ENCODE results near the gene NUTM1.

Gene NUTM1, protein sequence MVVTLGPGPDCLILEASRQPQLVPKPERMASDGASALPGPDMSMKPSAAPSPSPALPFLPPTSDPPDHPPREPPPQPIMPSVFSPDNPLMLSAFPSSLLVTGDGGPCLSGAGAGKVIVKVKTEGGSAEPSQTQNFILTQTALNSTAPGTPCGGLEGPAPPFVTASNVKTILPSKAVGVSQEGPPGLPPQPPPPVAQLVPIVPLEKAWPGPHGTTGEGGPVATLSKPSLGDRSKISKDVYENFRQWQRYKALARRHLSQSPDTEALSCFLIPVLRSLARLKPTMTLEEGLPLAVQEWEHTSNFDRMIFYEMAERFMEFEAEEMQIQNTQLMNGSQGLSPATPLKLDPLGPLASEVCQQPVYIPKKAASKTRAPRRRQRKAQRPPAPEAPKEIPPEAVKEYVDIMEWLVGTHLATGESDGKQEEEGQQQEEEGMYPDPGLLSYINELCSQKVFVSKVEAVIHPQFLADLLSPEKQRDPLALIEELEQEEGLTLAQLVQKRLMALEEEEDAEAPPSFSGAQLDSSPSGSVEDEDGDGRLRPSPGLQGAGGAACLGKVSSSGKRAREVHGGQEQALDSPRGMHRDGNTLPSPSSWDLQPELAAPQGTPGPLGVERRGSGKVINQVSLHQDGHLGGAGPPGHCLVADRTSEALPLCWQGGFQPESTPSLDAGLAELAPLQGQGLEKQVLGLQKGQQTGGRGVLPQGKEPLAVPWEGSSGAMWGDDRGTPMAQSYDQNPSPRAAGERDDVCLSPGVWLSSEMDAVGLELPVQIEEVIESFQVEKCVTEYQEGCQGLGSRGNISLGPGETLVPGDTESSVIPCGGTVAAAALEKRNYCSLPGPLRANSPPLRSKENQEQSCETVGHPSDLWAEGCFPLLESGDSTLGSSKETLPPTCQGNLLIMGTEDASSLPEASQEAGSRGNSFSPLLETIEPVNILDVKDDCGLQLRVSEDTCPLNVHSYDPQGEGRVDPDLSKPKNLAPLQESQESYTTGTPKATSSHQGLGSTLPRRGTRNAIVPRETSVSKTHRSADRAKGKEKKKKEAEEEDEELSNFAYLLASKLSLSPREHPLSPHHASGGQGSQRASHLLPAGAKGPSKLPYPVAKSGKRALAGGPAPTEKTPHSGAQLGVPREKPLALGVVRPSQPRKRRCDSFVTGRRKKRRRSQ
- 0 to 0.13 reads per million in 2 donors for total RNA-seq

DNA sequence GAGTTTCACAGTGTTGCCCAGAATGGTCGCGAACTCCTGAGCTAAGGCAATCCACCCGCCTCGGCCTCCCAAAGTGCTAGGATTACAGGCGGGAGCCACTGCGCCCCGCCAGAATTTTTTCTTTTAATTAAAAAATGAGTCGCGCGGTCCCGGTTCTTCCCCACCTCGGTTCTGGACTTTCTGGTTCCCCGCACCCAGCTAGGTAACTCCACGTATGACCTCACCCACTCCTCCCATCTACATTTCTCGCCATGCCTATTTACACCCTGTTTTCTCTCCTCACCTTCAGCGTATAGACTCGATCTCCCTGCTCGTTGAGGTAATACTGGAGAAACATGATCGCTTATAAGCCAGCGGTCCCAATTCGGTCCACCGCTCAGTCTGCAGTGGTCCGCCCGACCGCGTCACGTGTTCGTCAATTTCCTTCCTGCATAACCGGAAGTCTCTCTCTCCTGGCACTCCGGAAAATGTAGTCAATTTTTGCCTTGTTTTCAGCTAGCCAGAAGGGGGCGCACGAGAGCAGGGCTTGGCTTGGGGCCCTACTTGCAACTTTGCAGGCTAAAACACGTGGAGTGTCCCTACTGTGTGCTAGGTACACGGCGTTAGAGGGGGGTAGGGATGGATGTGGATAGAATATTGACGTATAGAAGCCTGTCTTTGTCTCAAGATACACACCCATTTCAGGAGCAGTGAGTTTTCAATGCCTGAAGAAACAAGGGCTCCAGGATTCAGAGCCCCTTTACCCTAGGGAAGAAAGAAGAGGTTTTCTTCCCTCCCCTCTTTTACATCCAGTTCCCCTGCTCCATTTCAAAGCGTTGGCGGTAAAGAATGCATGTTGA, at the start of gene NUTM1, which contains the start of gene NOP10:
Gene NUTM1 (plus strand): TSS at position 579 of the 839 bp plus-strand sequence. CDS start 382 bp downstream, outside the sequence.
Gene NOP10 (minus strand): TSS at position 400 of the 839 bp plus-strand sequence. CDS start 63 bp downstream, at position 337.
- DNase-seq = peak; percentile 87 to 94 (median 92)

DNA sequence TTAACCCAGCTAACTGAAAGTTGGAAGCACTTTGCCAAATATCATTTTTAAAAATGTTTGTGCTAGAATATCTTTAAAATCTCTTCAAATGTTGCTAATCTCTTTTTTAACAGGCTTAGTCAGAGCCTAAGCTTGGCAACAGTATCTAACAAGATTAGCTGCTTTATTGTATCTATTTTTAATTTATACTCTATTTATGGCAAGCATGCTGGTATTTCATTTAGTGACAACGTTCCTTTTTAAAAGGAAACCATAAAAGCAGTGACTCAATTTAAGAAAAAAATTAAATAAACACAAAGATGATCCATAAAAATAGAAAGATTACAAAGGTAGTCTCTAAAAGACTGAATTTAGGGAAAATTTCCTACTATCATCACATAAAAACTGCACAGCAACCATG, 46.1 kb upstream of the NUTM1 start:
- no peak for DNase-seq

DNA sequence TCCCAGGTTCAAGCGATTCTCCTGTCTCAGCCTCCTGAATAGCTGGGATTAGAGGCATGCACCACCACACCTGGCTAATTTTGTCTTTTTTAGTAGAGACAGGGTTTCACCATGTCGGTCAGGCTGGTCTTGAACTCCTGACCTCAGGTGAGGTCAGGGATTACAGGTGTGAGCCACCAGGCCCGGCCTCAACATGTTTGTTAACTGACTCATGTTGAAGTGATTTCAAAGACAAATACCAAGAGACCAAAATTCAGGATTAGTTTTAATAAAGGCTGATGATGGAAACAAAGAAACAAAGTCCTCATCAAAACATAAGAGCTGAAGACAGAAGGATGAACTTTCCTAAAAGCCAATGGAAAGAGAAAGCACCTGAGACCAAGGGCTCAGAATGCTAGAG, 42.1 kb upstream of the NUTM1 start:
- DNase-seq = no peak

DNA sequence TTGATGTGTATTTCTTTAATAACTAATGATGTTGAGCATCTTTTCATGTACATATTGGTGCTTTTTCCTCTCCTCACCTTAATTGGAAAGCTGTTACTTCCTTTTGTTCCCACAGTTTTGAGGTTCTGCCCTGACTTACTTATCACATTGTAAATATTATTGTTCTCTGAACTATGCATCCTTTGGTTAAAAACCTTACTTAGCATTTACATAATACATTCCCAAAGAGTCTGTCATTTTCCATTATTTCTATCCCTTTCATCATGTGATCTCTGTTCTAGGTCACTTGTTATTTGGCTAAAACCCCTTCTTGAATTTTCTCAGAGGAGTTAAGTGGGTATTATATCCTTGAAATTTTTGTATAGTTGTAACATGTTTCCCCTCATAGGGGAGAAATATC, 38.5 kb upstream of the NUTM1 start:
- DNase-seq = no peak

DNA sequence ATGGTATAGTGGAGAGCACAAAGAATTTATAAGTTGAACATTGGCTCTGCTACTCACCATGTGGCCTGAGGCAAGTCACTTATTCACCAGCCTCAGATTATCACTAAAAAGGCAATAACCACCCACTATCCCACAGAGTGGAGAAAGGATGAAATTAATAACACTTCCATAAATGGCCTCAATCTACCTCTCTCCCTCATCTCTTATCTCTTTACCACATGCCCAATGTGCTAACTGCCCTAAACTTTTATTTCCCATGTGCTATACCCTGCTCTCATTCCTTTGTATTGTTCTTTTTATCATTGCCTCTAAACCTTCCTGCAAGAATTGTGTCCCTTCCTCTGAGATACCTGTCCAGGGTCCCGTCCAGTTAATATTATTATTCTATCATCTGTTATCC, 31.6 kb upstream of the NUTM1 start:
- DNase-seq = no peak

DNA sequence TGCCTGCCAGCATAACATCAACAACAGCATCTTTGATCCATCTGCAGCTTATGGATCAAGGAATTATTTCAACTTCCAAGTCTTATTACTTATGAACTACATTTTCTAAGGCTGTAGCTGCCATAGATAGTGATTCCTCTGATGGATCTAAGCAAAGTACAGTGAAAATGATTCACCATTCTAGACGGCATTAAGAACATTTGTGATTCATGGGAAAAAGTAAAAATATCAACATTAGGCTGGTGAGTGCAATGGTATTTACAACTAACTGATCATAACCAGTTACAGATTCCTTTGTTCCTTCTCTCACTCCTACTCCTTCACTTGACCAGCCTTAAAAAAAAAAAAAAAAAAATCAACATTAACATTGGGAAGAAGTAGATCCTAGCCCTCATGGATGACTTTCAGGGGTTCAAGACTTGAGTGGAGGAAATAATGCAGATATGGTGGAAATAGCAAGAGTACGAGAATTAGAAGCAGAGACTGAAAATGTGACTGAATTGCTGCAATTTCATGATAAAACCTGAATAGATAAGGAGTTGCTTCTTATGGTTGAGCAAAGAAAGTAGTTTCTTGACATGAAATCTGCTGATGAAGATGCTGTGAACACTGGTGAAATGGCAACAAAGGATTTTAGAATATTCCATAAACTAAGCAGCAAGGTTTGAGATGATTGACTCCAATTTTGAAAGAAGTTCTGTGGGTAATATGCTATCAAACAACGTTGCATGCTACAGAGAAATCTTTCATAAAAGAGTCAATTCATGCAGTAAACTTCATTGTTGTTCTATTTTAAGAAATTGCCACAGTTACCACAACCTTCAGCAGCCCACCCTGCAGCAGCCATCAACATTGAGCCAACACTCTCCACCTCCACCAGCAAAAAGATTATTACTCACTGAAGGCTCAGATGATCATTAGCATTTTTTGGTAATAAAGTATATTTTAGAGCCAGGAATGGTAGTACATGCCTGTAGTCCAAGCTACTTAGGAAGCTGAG, 28.3 kb upstream of the NUTM1 start:
- no peak for DNase-seq

DNA sequence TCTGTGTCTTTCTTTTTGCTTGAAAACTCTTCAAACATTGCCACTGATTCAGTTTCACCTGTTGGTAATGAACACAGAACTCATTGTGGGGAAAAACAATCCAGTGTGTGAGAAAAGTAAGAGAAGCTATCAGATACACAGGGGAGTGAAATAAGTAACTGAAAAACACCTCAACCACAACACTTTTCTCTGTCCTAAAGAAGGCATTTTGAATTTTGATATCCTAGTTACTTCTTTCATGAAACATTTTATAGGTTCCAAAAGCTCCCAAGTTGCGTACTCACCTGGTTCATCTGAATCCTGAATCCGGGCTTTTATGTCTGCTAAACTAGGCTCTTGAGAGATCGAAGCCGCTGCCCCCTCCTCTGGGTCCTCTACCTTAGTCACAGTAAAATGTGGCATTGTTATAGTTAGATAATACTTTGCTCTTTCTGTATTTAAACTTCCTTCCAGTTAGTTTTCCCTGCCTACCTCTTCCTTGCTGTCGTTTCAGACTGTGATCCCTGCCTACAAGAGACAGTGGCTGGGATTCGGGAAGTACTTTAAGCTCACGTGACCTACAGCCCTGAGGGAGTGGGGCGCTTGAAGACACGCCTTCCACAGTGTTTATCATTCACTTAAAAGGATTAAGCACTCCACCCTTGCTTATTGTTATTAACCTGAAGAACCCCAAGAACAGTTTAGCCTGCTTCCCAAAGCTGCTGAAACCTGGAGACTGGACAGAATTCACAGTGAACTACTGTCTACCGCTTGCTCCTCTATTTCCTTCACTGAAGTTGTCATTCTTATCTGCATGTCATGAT, 24.6 kb upstream of the NUTM1 start:
- DNase-seq = peak in 2 of 5 experiments; percentile 18 to 58

DNA sequence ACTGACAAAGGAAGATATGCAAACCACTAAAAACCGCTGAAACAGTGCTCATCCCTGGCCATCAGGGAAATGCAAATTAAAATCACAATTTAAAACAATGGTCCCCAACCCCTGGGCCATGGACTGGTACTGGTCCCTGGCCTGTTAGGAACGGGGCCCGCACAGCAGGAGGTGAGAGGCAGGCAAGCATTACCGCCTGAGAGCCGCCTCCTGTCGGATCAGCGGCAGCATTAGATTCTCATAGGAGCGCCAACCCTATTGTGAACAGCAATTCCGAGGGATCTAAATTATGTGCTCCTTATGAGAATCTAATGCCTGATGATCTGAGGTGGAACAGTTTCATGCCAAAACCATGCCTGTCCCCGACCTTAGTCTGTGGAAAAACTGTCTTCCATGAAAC, 19.9 kb upstream of the NUTM1 start:
- DNase-seq = no peak

DNA sequence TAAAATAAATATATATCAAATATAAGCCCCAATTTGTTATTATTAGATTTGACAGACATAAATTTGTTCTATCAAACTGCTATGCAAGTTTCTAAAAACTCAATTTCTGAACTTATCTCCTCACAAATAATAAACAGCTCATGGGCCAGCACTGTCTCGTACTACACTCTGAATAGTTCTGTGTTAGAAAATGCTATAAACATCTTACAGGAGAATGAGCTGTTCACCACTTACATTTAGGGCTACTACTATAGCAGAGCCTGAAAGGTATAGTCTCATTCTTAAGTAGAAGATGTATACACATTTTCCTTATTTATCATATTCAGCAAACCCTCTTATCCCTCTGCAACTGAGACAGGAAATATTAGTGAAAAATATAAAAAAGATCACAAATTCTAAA, 18.2 kb upstream of the NUTM1 start:
- no peak for DNase-seq

DNA sequence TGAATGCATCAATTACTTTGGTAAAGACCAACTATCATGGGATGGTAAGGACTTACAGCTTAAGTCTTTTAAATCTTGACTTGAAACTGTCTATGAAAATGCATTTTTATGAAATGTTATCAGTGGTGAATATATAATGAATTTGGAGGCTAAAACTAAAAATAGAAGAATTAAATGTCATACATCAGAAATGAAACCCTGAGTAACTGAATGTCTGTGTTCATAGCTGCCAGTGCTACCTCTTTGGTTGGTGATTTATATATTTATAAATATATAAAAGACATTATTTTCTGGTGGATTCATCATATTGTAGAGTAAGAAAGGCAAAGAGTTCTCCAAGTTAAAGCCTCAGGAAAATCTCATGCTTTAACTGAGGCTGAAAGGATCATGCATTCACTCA, 17.7 kb upstream of the NUTM1 start:
- no peak for DNase-seq

DNA sequence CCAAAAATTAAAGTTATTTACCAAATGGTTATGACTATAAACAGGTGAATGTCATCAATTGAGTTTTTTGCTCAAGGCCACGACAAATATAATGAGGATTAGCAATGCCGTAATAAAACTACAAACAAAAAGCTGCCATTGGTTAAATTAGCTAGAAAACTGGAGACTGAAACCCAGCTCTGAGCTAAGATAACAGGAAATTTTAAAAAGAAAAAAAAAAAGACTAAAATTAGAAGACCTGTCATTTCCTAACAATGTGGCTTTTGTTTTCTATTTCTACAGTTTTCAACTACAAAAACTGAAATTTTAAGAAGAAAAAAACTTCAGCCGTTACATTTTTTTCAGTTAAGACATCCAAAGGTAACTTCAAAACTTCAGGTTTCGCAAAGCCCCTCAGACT, 15.2 kb upstream of the NUTM1 start:
- peak in 1 of 5 experiments; percentile 37 for DNase-seq

DNA sequence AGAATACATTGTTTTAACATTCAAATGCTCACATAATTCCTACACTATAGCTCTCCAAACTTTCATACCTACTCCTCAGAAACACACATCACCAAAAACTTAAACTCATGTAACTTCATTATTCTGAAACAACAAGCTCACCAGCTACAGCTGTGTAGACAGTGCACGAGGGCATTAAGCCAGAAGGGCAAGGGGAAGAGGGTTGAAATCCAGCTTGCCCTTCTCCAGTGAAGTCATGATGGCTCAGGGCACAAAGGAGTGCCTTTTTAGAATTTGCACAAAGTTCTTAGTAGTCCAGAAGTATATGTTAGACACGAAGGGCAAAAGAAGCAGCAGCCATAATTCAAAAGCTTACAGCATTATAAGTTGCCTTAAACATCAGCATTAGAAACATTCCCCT, 14.1 kb upstream of the NUTM1 start:
- no peak for DNase-seq

DNA sequence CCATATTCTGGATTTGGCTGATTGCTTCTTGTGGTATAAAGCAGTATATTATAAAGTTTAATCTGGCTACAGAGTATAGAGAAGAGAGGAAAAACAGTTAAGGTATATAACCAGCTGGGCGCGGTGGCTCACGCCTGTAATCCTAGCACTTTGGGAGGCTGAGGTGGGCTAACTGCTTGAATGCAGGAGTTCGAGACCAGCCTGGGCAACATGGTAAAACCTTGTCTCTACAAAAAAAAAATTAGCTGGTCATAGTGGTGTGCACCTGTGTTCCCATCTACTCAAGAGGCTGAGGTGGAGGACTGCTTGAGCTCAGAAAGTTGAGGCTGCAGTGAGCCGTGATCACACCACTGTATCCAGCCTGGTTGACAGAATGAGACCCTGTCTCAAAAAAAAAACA, 12.8 kb upstream of the NUTM1 start:
- DNase-seq = no peak

DNA sequence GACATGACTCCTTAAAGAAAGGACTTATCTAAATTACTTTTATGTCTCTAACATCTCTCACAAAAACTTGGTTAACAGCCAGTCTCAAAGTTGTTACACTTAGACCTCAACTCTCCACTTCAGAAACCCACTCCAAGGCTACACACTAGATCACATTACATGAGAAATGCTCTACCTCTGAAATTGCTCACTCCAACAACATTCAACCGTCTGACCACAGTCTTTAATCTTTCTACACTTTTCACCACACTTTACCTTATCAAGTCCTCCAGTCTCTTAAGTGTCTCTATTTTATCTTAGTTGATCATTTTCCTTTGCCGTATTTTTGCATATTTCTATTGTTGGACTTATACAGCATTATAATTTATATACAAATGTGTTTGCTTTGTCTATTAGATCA, 11.3 kb upstream of the NUTM1 start:
- peak in 2 of 5 experiments; percentile 50 to 90 for DNase-seq

DNA sequence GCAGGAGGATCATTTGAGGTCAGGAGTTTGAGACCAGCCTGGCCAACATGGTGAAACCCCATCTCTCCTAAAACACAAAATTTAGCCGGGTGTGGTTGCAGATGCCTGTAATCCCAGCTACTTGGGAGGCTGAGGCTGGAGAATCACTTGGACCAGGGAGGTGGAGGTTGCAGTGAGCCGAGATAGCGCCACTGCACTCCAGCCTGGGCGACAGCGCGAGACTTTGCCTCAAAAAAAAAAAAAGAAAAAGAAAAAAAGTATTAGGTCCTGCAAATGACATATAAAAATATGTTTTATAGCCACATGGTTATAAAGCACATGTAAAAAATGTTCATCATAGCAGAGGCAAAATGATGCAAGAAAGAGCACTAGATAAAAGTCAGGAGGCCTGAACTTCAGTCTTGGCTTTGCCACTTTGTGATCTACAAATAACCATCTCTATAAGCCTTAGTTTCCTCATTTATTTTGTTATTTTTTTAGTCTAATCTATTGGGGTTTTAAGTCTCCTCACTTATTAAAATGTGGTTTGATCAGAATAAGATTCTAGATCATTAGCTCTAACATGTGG, 10.5 kb upstream of the NUTM1 start:
- DNase-seq = no peak

DNA sequence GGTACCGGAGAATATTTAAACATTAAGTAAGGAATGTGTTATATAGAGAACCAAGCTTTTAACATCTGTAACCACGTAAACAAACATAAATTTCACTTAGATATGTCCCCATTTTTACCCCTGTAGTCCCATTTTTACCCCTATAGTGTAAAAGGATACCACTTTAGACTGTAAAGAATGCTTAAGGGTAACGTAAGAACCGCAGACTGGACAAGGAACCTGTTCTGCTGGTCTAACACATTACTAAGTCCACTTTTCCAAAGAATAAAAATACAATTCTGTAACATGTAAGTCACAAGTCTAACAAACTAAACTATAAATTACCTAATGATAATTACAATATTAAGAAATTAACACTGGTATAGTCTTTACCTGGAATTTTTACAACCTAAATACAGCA, 8.4 kb upstream of the NUTM1 start:
- DNase-seq = no peak

DNA sequence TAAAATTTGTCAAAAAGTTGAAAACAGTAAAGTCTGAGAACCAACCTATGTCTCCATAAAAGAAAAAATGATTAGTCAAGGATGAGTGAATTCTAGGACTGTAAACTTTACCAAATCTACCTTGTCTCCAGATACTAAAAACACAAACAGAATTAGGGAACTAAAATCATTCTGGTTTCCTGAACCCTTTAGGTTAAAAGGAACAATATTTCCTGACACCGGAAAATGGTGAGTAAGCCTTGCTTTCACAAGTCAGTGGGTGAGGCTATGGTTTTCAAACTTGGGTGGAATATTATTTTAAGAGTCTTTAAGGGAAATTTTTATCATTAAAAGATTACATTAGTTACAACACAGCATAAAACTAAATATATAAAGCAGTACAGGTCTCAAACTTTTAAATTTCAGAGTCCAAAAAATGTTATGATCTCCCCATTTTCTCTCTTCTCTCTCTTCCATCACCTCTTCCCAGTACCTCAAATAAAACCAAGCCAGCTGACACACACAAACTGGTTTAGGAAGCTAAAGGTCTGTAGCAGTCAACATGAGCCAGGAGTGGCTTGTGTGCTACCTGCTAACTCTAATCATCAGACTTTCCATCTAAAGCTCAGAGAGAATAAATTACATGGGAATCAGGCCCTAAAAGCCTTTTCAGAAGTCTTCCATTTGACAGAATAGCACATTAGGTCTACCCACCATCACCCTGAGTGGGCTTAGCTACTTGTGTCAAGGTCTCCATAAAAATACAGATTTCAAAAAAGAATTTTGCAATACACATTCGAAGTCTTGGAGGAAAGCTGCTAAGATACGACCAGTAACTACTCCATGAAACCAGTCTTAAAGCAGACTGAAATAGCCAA, 7.7 kb upstream of the NUTM1 start:
- no peak for DNase-seq

DNA sequence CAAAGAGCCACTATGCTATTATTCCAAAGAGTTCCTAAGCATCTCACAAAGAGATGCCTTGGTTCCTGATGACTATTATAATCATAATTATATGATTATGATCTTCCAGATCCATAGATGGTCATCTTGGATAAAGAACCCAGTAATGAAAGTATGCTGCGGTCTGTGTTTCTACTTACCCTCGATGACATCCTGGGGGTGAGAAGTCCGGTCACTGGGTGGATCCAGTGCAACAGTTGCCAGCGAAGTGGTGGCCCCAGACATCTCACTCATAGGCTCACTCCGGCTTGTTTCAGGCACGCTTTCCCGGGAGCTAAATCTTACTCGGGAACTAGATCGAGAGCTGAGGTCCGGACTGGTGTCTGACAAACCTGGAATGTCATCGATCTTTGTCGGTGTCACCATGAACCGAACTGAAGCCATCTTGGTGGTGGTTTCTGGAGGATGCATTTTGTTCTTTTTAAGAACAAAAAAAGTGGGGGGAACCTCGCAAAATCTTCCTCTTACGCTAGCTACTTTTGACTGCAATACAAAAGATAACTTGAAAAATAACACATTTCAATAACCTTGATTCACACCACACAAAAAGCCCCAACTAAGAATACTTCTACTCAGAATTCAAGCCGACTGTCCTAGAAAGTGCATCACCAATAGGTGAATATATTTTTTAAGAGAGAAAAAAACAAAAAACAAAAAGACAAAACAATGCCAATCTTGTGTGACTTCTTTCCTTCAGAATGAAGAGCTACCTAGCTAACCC, 6.7 kb upstream of the NUTM1 start:
- peak in 1 of 5 experiments; percentile 9 for DNase-seq
